IMR-90 (cell line): Measurements from ENCODE around the gene CASP6. TPM values are rescaled to one million over a fixed set of nuclear protein-coding genes. Genes with fewer than 3 reads are reported as not detected.

Experiments
- ATAC-seq: fragments of 200-7000 bp; cut with Tn5 transposase; 2 replicates; pipeline ENCODE4 v1.9.1; 2020; ENCODE audit warnings: low read depth, mild to moderate bottlenecking, moderate library complexity
- BruUV-seq: library from RNA; stranded (reverse); fragments of 400-500 nt; replicated peaks from 2 replicates; lab custom pipeline; 2021; lab: Mats Ljungman, UMichigan
- CTCF ChIA-PET: fragments of 300-600 bp; formaldehyde crosslinking; extraction: SDS; loops from one replicate; lab custom pipeline; 2021; ENCODE audit warnings: antibody characterized with exemption; lab: Yijun Ruan, JAX
- POLR2A ChIA-PET: fragments of 300-600 bp; sonication (Branson Sonifier 250); formaldehyde crosslinking; loops from one replicate; lab custom pipeline; 2022; ENCODE audit warnings: antibody characterized with exemption; ENCODE audit not compliant: unreplicated experiment; lab: Charles Lee
- DNase-seq: peaks from one replicate; pipeline ENCODE4 v3.0.0; 2013
- H2AFZ ChIP-seq: replicated peaks from 2 replicates; pipeline ENCODE3; 2013; ENCODE audit warnings: low read length, mild to moderate bottlenecking; ENCODE audit not compliant: poor library complexity
- H2AK5ac ChIP-seq: 2 replicates; pipeline ENCODE4 v1.6.1; 2013; ENCODE audit warnings: low read depth, low read length, inconsistent platforms
- H2AK9ac ChIP-seq: replicated peaks from 2 replicates; pipeline ENCODE3; 2013; ENCODE audit warnings: mild to moderate bottlenecking, low read depth, low read length, moderate library complexity; ENCODE audit not compliant: poor library complexity
- H2BK120ac ChIP-seq: 2 replicates; pipeline ENCODE4 v1.6.1; 2013; ENCODE audit warnings: low read depth, low read length, inconsistent platforms
- H2BK15ac ChIP-seq: 3 replicates; pipeline ENCODE4 v1.6.1; 2013; ENCODE audit warnings: low read depth, low read length, inconsistent platforms
- H2BK20ac ChIP-seq: 2 replicates; pipeline ENCODE4 v1.6.1; 2013; ENCODE audit warnings: low read depth, mild to moderate bottlenecking, inconsistent platforms, low read length, moderate library complexity
- H2BK5ac ChIP-seq: 2 replicates; pipeline ENCODE4 v1.6.1; 2013; ENCODE audit warnings: mild to moderate bottlenecking, low read depth, low read length, inconsistent platforms; ENCODE audit not compliant: poor library complexity, severe bottlenecking
- H3K14ac ChIP-seq: replicated peaks from 2 replicates; pipeline ENCODE4 v1.6.1; 2013; ENCODE audit warnings: low read depth, low read length, inconsistent platforms
- H3K18ac ChIP-seq: 2 replicates; pipeline ENCODE4 v1.6.1; 2013; ENCODE audit warnings: low read depth, low read length, control low read depth
- H3K23ac ChIP-seq: 2 replicates; pipeline ENCODE4 v1.6.1; 2013; ENCODE audit warnings: low read depth, low read length, inconsistent platforms
- H3K27ac ChIP-seq: 2 replicates; pipeline ENCODE4 v1.5.1; 2013; ENCODE audit warnings: mild to moderate bottlenecking, control low read depth, low read length; ENCODE audit not compliant: insufficient read depth
- H3K27me3 ChIP-seq: 2 replicates; pipeline ENCODE4 v1.6.1; 2013; ENCODE audit warnings: low read length; ENCODE audit not compliant: control insufficient read depth, insufficient read depth
- H3K36me3 ChIP-seq: 2 replicates; pipeline ENCODE4 v1.6.1; 2013; ENCODE audit warnings: low read length, mixed read lengths; ENCODE audit not compliant: control insufficient read depth, insufficient read depth
- H3K4ac ChIP-seq: 2 replicates; pipeline ENCODE4 v1.6.1; 2013; ENCODE audit warnings: low read depth, low read length, inconsistent platforms
- H3K4me1 ChIP-seq: 2 replicates; pipeline ENCODE4 v1.6.1; 2013; ENCODE audit warnings: low read length, mixed read lengths; ENCODE audit not compliant: control insufficient read depth, insufficient read depth
- H3K4me2 ChIP-seq: 2 replicates; pipeline ENCODE4 v1.6.1; 2013; ENCODE audit warnings: low read depth, mild to moderate bottlenecking, control low read depth, low read length, moderate library complexity
- H3K4me3 ChIP-seq: 2 replicates; pipeline ENCODE4 v1.5.1; 2013; ENCODE audit warnings: low read depth, mild to moderate bottlenecking, control low read depth, low read length, moderate library complexity; ENCODE audit not compliant: insufficient read depth
- H3K56ac ChIP-seq: 2 replicates; pipeline ENCODE4 v1.6.1; 2013; ENCODE audit warnings: low read length, inconsistent platforms; ENCODE audit not compliant: insufficient read depth; ENCODE audit errors: extremely low read depth
- H3K79me1 ChIP-seq, 2 experiments: 2 replicates each; pipeline ENCODE4 v1.6.1; 2013; ENCODE audit warnings: low read length in 2 of 2, inconsistent platforms in 1 of 2, low read depth in 1 of 2
- H3K9ac ChIP-seq: 2 replicates; pipeline ENCODE4 v1.6.1; 2013; ENCODE audit warnings: low read depth, low read length, control low read depth
- H3K9me1 ChIP-seq: 2 replicates; pipeline ENCODE4 v1.6.1; 2013; ENCODE audit warnings: low read length, inconsistent platforms; ENCODE audit not compliant: insufficient read depth
- H3K9me3 ChIP-seq: 2 replicates; pipeline ENCODE4 v1.6.1; 2013; ENCODE audit warnings: low read length; ENCODE audit not compliant: control insufficient read depth, insufficient read depth
- H4K20me1 ChIP-seq: 2 replicates; pipeline ENCODE4 v1.6.1; 2013; ENCODE audit warnings: low read length, inconsistent platforms; ENCODE audit not compliant: insufficient read depth
- H4K5ac ChIP-seq: 2 replicates; pipeline ENCODE4 v1.6.1; 2013; ENCODE audit warnings: mild to moderate bottlenecking, low read depth, low read length, control low read depth
- H4K8ac ChIP-seq, 2 experiments: 2 replicates each; pipeline ENCODE4 v1.6.1; 2013; ENCODE audit warnings: low read depth in 2 of 2, low read length in 2 of 2, control low read depth in 1 of 2, inconsistent platforms in 1 of 2
- H4K91ac ChIP-seq: 2 replicates; pipeline ENCODE4 v1.6.1; 2013; ENCODE audit warnings: low read depth, low read length, inconsistent platforms; ENCODE audit not compliant: insufficient read depth
- BHLHE40 ChIP-seq: fragments of 150-350 bp; IDR thresholded peaks from 2 replicates; pipeline ENCODE4 v1.6.1; 2016; ENCODE audit warnings: mild to moderate bottlenecking, low read depth, low read length
- FOS ChIP-seq: fragments of 150-350 bp; IDR thresholded peaks from 2 replicates; pipeline ENCODE4 v1.6.1; 2016; ENCODE audit warnings: low read depth, low read length
- MAZ ChIP-seq: IDR thresholded peaks from 2 replicates; pipeline ENCODE4 v1.6.1; 2012; ENCODE audit warnings: low read depth, mild to moderate bottlenecking, low read length, improper control_type of control experiment, moderate library complexity, borderline replicate concordance
- WGBS, 2 experiments: methylation state at CpG; one replicate each; pipeline versions ENCODE4 v1.1.5 to v1.1.7; 2013; ENCODE audit warnings: missing lambda C conversion rate in 2 of 2; ENCODE audit not compliant: insufficient read length in 1 of 2; ENCODE audit errors: extremely low coverage in 2 of 2; 5-methylcytosine and 5-hydroxymethylcytosine counted together
- dilution Hi-C: fragments of 300-500 bp; cut with HindIII; formaldehyde crosslinking; loops from one replicate; pipeline ENCODE4 v1.14.3; 2018; ENCODE audit warnings: low sequenced_read_pairs; ENCODE audit not compliant: unreplicated experiment
- in situ Hi-C: fragments of 300-500 bp; cut with MboI; formaldehyde crosslinking; loops from 3 replicates; pipeline ENCODE4 v1.14.3; 2019; ENCODE audit warnings: low sequenced_read_pairs, inconsistent platforms, mixed read lengths
- intact Hi-C: fragments of 100-400 bp; cut with micrococcal nuclease; formaldehyde crosslinking; loops from 2 replicates; pipeline ENCODE4 v1.10.0; 2022
- polyA plus RNA-seq, 3 experiments: library from polyadenylated mRNA; depleted of rRNA; stranded (reverse); fragments of >200 nt; gene quantifications; 2 replicates each; pipeline ENCODE4 v1.2.3, GENCODE V29; 2012; ENCODE audit warnings: low replicate concordance in 1 of 3
- total RNA-seq: library from RNA; depleted of rRNA; stranded (reverse); fragments of >200 nt; gene quantifications from 2 replicates; pipeline ENCODE4 v1.2.3, GENCODE V29; 2012

CASP6 gene
- total and polyA plus RNA-seq, 2 of the 4 experiments (the other 2 are of a cell fraction) = 25.0 to 44.1 TPM

GRCh38 chr4:109645874-109646710, 57.2 kb downstream of the CASP6 start:
- H3K36me3 ChIP-seq = no peaks in the 10 kb centered on the region
- DNase-seq = no peak
- no peak overlapping the region for H3K18ac ChIP-seq
- CTCF ChIA-PET = no interaction called here
- no peak overlapping the region for H3K9ac ChIP-seq
- no peaks in the 10 kb centered on the region for H3K4me1 ChIP-seq
- H3K4me3 ChIP-seq = no peak overlapping the region
- H4K5ac ChIP-seq = no peak overlapping the region
- TF ChIP-seq FOS (no peak), MAZ (no peak), BHLHE40 (no peak)
- ATAC-seq = no peak
- H2BK15ac ChIP-seq = no peak overlapping the region
- H3K27me3 ChIP-seq = no peaks in the 10 kb centered on the region
- no peak overlapping the region for H3K27ac ChIP-seq
- WGBS, 2 experiments = 35% methylated on average over 3 of the region's 7 CpGs; no CpG with 5 or more reads in 1 of the 2 experiments
- no peak overlapping the region for H3K4ac ChIP-seq
- H3K23ac ChIP-seq = no peak overlapping the region
- H3K4me2 ChIP-seq = no peak overlapping the region
- H2AFZ ChIP-seq = no peak overlapping the region
- H2BK5ac ChIP-seq = no peak overlapping the region
- intact Hi-C loops (no loop called here), dilution Hi-C loops (no loop called here), in situ Hi-C loops (no loop called here)
- H2BK20ac ChIP-seq = no peak overlapping the region
- H3K14ac ChIP-seq = no peak overlapping the region
- H3K9me1 ChIP-seq = no peaks in the 10 kb centered on the region
- POLR2A ChIA-PET = no interaction called here
- H2AK5ac ChIP-seq = no peak overlapping the region
- H3K9me3 ChIP-seq = no peaks in the 10 kb centered on the region
- H4K91ac ChIP-seq = no peak overlapping the region
- no peak overlapping the region for H3K56ac ChIP-seq
- H2BK120ac ChIP-seq = no peak overlapping the region
- no peaks in the 10 kb centered on the region; a peak in 1 of 4 replicates for H3K79me1 ChIP-seq
- no TSS peak for BruUV-seq
- H4K8ac ChIP-seq = no peak overlapping the region
- H2AK9ac ChIP-seq = no peak overlapping the region
- no peaks in the 10 kb centered on the region for H4K20me1 ChIP-seq
